A673 (cell line): ENCODE data around the gene RASL11A. TPM values are rescaled to one million over a fixed set of nuclear protein-coding genes. Genes with fewer than 3 reads are reported as not detected.
A peak's percentile ranks its signal among the peaks of the same experiment; 100 is the strongest.

Experiments used
- BruUV-seq: library from RNA; stranded (reverse); fragments of 400-500 nt; replicated peaks from 2 replicates; lab custom pipeline; 2021; lab: Mats Ljungman, UMichigan
- CTCF ChIA-PET: fragments of 300-600 bp; sonication (Branson Sonifier 250); formaldehyde crosslinking; loops from one replicate; lab custom pipeline; 2022; ENCODE audit warnings: antibody characterized with exemption; lab: Charles Lee
- POLR2A ChIA-PET: fragments of 300-600 bp; sonication (Branson Sonifier 250); formaldehyde crosslinking; loops from one replicate; lab custom pipeline; 2022; ENCODE audit warnings: antibody characterized with exemption; ENCODE audit not compliant: low non-redundant PET; lab: Charles Lee
- DNase-seq: peaks from one replicate; pipeline ENCODE4 v3.0.0-alpha.2; 2015; ENCODE audit warnings: low spot score
- H3K27ac ChIP-seq: fragments of 200-600 bp; sonication (generic); 2 replicates; pipeline ENCODE4 v1.5.1; 2016; ENCODE audit warnings: mixed run types, low read depth, mild to moderate bottlenecking, mixed read lengths, antibody characterized with exemption, low read length; ENCODE audit not compliant: poor library complexity, severe bottlenecking
- H3K27me3 ChIP-seq: fragments of 200-600 bp; sonication (generic); replicated peaks from 2 replicates; pipeline ENCODE4 v1.6.1; 2017; ENCODE audit warnings: mixed run types, low read depth, mild to moderate bottlenecking, mixed read lengths, antibody characterized with exemption, low read length; ENCODE audit not compliant: insufficient read depth, poor library complexity
- H3K36me3 ChIP-seq: fragments of 200-600 bp; sonication (generic); 2 replicates; pipeline ENCODE4 v1.6.1; 2016; ENCODE audit warnings: mixed run types, mild to moderate bottlenecking, mixed read lengths, antibody characterized with exemption, low read length; ENCODE audit not compliant: insufficient read depth, poor library complexity, severe bottlenecking
- H3K4me1 ChIP-seq: fragments of 200-600 bp; sonication (generic); 2 replicates; pipeline ENCODE4 v1.6.1; 2017; ENCODE audit warnings: mixed run types, mild to moderate bottlenecking, mixed read lengths, antibody characterized with exemption, low read length; ENCODE audit not compliant: insufficient read depth, poor library complexity, severe bottlenecking
- H3K4me3 ChIP-seq: fragments of 200-600 bp; sonication (generic); 2 replicates; pipeline ENCODE4 v1.5.1; 2016; ENCODE audit warnings: low read depth, mixed run types, mild to moderate bottlenecking, mixed read lengths, low read length; ENCODE audit not compliant: poor library complexity, severe bottlenecking
- H3K9me3 ChIP-seq: fragments of 200-600 bp; sonication (generic); 2 replicates; pipeline ENCODE4 v1.6.1; 2016; ENCODE audit warnings: mixed run types, low read depth, mild to moderate bottlenecking, mixed read lengths, antibody characterized with exemption, low read length; ENCODE audit not compliant: poor library complexity, severe bottlenecking
- CTCF ChIP-seq: fragments of 300-800, 200-600 bp; sonication (generic); conservative IDR thresholded peaks from 2 replicates; pipeline ENCODE4 v1.5.1; 2017; ENCODE audit warnings: low read depth, mild to moderate bottlenecking, antibody characterized with exemption, low read length, moderate library complexity, mixed read lengths
- EZH2 ChIP-seq: fragments of 200-600 bp; sonication (generic); IDR thresholded peaks from 2 replicates; pipeline ENCODE4 v1.6.1; 2017; ENCODE audit warnings: borderline replicate concordance, low read depth, mild to moderate bottlenecking, mixed read lengths, antibody characterized with exemption, low read length; ENCODE audit not compliant: poor library complexity, severe bottlenecking
- intact Hi-C: fragments of 100-400 bp; cut with micrococcal nuclease; formaldehyde crosslinking; loops from one replicate; pipeline ENCODE4 v1.10.0; 2022; ENCODE audit not compliant: unreplicated experiment
- total RNA-seq: library from RNA; stranded (reverse); gene quantifications from 2 replicates; pipeline ENCODE4 v1.2.3, GENCODE V29; 2021

RASL11A gene
- total RNA-seq, 1 experiment from 2014 or later: 1.1 TPM

GRCh38 chr13:27281420-27281819 lies 10.8 kb downstream of the RASL11A start:
- Histone ChIP-seq H3K4me1 (no peaks in the 10 kb centered on the region), H3K4me3 (no peak overlapping the region), H3K27ac (no peak overlapping the region), H3K9me3 (no peaks in the 10 kb centered on the region), H3K36me3 (no peaks in the 10 kb centered on the region), H3K27me3 (no peaks in the 10 kb centered on the region)
- no peak for TF ChIP-seq EZH2
- no peak for TF ChIP-seq CTCF
- BruUV-seq: no TSS peak
- no peak for DNase-seq
- CTCF ChIA-PET: no interaction called here
- intact Hi-C loops: no loop called here
- POLR2A ChIA-PET: no interaction called here

- intact Hi-C loops: no loop called here
- Histone ChIP-seq H3K27ac (no peak overlapping the region), H3K9me3 (no peaks in the 10 kb centered on the region), H3K4me1 (no peaks in the 10 kb centered on the region), H3K4me3 (no peak overlapping the region), H3K27me3 (no peaks in the 10 kb centered on the region), H3K36me3 (no peaks in the 10 kb centered on the region)
- ChIA-PET CTCF (no interaction called here), POLR2A (no interaction called here)
- BruUV-seq: no TSS peak
- TF ChIP-seq CTCF: peak; percentile 38
- no peak for TF ChIP-seq EZH2
- DNase-seq: no peak
Observed at GRCh38 chr13:27283906-27284493, 13.4 kb downstream of the RASL11A start.

- peaks cover under 1% of the 10 kb centered on the region for H3K27me3 ChIP-seq
- H3K4me3 ChIP-seq: no peak overlapping the region
- H3K36me3 ChIP-seq: no peaks in the 10 kb centered on the region
- ChIA-PET CTCF (no interaction called here), POLR2A (interaction anchor here (0.6 kb wide), 1 partner anchor 26 kb away, joined by 3 read pairs; no protein-coding TSS in a partner anchor)
- intact Hi-C loops: no loop called here
- TF ChIP-seq EZH2 (no peak), CTCF (no peak)
- DNase-seq: no peak
- BruUV-seq: no TSS peak
- H3K27ac ChIP-seq: no peak overlapping the region
- H3K4me1 ChIP-seq: no peaks in the 10 kb centered on the region
- H3K9me3 ChIP-seq: no peaks in the 10 kb centered on the region
Observed at GRCh38 chr13:27288392-27288791, 17.8 kb downstream of the RASL11A start.
